Ishikawa (cell line): ENCODE measurements around the gene SLC10A4.

Experiments
- CREB1 ChIP-seq: IDR thresholded peaks from 2 replicates; pipeline ENCODE4 v1.6.1; 2012; ENCODE audit warnings: low read depth
- YY1 ChIP-seq: IDR thresholded peaks from 2 replicates; pipeline ENCODE4 v1.6.1; 2012; ENCODE audit warnings: low read depth

DNA sequence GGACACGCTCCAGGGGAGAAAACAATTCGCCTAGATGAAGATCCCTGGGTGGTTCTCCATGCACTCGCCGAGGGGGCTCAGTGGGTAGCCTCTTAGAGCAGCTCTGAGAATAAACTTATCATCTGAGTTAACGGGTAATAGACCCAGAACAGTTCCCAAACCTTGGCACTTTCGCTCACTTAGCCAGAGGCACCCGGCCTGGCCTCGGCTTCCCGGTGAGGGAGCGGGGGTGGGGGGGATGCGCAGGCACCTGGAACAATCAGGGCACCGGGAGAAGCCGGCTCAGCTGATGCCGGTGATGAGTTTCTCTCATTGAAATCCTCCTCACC lies 6.5 kb downstream of the SLC10A4 start:
- no peak for TF ChIP-seq CREB1
- no peak for TF ChIP-seq YY1
